PC-9 (cell line): ENCODE results near the gene CMTM5.

Experiments used
- EZH2 ChIP-seq: fragments of 200-600 bp; sonication (generic); IDR thresholded peaks from 2 replicates; pipeline ENCODE4 v1.8.0; 2017; ENCODE audit warnings: antibody characterized with exemption, low read depth
- TF ChIP-seq, protein P1 (sequence below): fragments of 200-600 bp; sonication (generic); conservative IDR thresholded peaks from 2 replicates; pipeline ENCODE4 v1.6.1; 2017; ENCODE audit warnings: mixed run types, antibody characterized with exemption, mild to moderate bottlenecking, moderate library complexity

DNA sequence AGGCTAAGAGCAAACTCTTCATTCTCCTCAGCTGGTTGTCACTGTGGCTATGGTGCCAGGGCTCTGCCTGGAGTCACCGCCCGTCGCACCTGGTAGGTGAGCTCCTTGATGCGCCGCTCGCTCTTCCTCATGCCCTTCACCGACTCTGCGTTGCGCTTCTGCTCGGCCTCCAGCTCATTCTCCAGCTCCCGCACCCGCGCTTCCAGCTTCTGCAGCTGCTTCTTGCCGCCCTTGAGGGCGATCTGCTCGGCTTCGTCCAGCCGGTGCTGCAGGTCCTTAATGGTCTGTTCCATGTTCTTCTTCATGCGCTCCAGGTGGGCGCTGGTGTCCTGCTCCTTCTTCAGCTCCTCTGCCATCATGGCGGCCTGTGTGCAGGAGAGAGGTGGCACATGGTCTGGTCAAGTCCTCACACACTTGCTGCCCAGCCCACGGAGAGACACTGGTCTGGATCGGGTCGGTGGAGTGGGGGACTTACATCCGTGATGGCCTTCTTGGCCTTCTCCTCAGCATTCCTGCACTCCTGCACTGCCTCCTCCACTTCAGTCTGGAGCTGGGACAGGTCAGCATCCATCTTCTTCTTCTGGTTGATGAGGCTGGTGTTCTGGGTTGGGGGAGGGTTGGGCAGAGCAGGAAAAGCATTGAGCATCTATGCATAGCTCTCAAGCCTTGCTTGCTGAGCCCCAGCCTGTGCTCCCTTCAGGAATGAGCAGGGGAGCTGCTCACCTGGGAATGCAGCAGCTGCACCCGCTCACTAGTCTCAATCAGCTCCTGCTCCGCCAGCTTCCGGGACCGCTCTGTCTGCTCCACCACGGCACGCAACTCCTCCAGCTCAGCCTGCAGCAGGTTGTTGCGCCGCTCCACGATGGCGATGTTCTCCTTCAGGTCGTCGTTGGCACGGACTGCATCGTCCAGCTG is 38.3 kb downstream of the CMTM5 start:
- TF ChIP-seq EZH2: no peak
- TF ChIP-seq, protein P1, sequence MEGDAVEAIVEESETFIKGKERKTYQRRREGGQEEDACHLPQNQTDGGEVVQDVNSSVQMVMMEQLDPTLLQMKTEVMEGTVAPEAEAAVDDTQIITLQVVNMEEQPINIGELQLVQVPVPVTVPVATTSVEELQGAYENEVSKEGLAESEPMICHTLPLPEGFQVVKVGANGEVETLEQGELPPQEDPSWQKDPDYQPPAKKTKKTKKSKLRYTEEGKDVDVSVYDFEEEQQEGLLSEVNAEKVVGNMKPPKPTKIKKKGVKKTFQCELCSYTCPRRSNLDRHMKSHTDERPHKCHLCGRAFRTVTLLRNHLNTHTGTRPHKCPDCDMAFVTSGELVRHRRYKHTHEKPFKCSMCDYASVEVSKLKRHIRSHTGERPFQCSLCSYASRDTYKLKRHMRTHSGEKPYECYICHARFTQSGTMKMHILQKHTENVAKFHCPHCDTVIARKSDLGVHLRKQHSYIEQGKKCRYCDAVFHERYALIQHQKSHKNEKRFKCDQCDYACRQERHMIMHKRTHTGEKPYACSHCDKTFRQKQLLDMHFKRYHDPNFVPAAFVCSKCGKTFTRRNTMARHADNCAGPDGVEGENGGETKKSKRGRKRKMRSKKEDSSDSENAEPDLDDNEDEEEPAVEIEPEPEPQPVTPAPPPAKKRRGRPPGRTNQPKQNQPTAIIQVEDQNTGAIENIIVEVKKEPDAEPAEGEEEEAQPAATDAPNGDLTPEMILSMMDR: no peak
